Thoracic aorta (tissue), 2 donors: ENCODE results near the gene TRIM44. TPM values are rescaled to one million over a fixed set of nuclear protein-coding genes. Genes with fewer than 3 reads are reported as not detected.

Experiments used
- ATAC-seq: fragments of 150-250 bp; one replicate; pipeline ENCODE4 v1.8.0; 2017; ENCODE audit warnings: low read depth; ENCODE audit not compliant: insufficient number of reproducible peaks, low FRiP score
- DNase-seq: peaks from one replicate; pipeline ENCODE4 v3.0.0-alpha.2; 2020; ENCODE audit warnings: low spot score
- H3K27ac ChIP-seq, 2 donors: fragments of 200-600 bp; sonication (generic); 1 replicate in 1 of 2; 2 replicates in 1 of 2; pipeline ENCODE4 v1.5.1; 2016; ENCODE audit warnings: mild to moderate bottlenecking in 2 of 2, moderate library complexity in 2 of 2
- H3K27me3 ChIP-seq: fragments of 200-600 bp; sonication (generic); replicated peaks from 2 replicates; pipeline ENCODE4 v1.6.0; 2016; ENCODE audit warnings: mild to moderate bottlenecking; ENCODE audit not compliant: insufficient read depth
- H3K36me3 ChIP-seq: fragments of 200-600 bp; sonication (generic); one replicate; pipeline ENCODE4 v1.5.1; 2016
- H3K4me1 ChIP-seq, 2 donors: fragments of 200-600 bp; sonication (generic); 1 replicate in 1 of 2; 2 replicates in 1 of 2; pipeline versions ENCODE4 v1.5.1 to v1.6.0; 2016; ENCODE audit warnings: low read depth in 2 of 2, mild to moderate bottlenecking in 1 of 2; ENCODE audit not compliant: control insufficient read depth in 1 of 2
- H3K4me3 ChIP-seq: fragments of 200-600 bp; sonication (generic); 2 replicates; pipeline ENCODE4 v1.5.1; 2016; ENCODE audit warnings: mild to moderate bottlenecking
- H3K9me3 ChIP-seq: fragments of 200-600 bp; sonication (generic); 2 replicates; pipeline ENCODE4 v1.5.1; 2016
- total RNA-seq, 2 donors: library from RNA; depleted of rRNA; stranded (reverse); fragments of >200 nt; gene quantifications; one replicate each; pipeline versions ENCODE4 v1.1.0 to v1.2.3, GENCODE V29; 2016
- TF ChIP-seq, protein P1 (sequence below): fragments of 200-600 bp; sonication (generic); IDR thresholded peaks from one replicate; pipeline ENCODE4 v1.5.1; 2019; ENCODE audit warnings: antibody characterized with exemption

Gene TRIM44
- total RNA-seq, 2 donors from 2014 or later = 26.0 to 26.8 TPM

DNA sequence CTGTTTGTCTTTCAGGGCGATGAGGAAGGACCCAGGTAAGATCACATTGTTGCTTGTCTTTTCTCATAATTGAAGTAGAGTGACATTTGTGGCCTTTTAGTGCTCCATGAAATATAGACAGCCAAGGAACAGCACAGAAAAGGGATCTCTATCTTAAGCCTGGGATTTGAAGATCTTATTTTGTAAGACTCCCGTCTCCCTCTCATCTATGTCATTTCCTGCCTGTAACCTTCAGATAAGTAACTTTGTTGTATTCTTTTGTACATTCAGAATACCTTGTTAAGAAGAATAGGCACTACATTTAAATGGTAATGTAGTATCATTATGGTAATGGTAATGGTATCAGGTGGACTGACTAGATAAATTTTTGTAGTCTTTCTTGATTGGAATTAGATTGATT lies 72.8 kb downstream of the TRIM44 start:
- H3K4me3 ChIP-seq = no peak overlapping the region
- no peak for ATAC-seq
- no peak overlapping the region for H3K27ac ChIP-seq
- no peaks in the 10 kb centered on the region for H3K4me1 ChIP-seq
- TF ChIP-seq, protein P1, sequence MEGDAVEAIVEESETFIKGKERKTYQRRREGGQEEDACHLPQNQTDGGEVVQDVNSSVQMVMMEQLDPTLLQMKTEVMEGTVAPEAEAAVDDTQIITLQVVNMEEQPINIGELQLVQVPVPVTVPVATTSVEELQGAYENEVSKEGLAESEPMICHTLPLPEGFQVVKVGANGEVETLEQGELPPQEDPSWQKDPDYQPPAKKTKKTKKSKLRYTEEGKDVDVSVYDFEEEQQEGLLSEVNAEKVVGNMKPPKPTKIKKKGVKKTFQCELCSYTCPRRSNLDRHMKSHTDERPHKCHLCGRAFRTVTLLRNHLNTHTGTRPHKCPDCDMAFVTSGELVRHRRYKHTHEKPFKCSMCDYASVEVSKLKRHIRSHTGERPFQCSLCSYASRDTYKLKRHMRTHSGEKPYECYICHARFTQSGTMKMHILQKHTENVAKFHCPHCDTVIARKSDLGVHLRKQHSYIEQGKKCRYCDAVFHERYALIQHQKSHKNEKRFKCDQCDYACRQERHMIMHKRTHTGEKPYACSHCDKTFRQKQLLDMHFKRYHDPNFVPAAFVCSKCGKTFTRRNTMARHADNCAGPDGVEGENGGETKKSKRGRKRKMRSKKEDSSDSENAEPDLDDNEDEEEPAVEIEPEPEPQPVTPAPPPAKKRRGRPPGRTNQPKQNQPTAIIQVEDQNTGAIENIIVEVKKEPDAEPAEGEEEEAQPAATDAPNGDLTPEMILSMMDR = no peak
- no peaks in the 10 kb centered on the region for H3K27me3 ChIP-seq
- DNase-seq = no peak
- peaks cover 5% of the 10 kb centered on the region for H3K9me3 ChIP-seq
- no peaks in the 10 kb centered on the region for H3K36me3 ChIP-seq

DNA sequence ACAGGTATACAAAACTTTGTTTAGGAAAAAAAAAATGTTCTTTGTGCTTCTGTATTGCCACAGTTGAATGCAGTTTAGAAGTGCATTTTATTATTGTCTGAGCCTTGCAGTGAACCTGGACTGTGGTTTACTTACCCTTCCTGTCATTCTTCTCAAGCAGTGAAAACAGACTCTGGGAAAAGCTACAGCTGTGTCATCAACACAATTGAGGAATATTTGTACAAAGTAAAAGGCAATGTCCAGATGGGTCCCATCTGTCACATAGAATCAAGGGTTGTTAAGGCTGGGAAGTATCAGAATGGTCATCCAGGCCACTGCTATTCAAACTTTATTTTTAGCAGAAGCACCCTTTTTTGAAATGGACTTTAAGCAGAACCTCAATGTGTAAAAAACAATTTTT lies 73.3 kb downstream of the TRIM44 start:
- Histone ChIP-seq H3K9me3 (peaks cover 2% of the 10 kb centered on the region), H3K36me3 (no peaks in the 10 kb centered on the region), H3K4me3 (no peak overlapping the region), H3K4me1 (no peaks in the 10 kb centered on the region), H3K27ac (no peak overlapping the region), H3K27me3 (no peaks in the 10 kb centered on the region)
- no peak for DNase-seq
- TF ChIP-seq, protein P1 = no peak
- no peak for ATAC-seq

DNA sequence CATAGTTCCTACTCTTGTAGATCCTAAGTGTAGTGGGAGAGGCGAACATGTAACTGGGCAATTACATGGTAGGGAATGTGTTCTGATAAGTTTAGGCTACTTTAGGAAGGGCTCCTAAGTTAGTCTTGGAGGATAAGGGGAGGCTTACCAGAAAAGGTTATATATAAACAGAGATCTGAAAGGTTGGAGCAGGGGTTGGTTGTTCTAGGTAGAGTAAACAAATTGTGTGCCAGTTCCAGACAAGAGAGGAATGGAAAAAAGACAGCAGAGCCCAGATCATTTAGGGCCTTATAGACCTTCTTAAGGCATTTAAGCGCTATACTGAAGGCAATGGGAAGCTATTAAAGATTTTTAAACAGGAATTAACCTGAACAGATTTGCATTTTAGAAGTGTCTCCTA lies 74.4 kb downstream of the TRIM44 start:
- H3K9me3 ChIP-seq = no peaks in the 10 kb centered on the region
- ATAC-seq = no peak
- no peaks in the 10 kb centered on the region for H3K36me3 ChIP-seq
- H3K4me3 ChIP-seq = no peak overlapping the region
- DNase-seq = no peak
- no peak overlapping the region for H3K27ac ChIP-seq
- no peaks in the 10 kb centered on the region for H3K4me1 ChIP-seq
- no peaks in the 10 kb centered on the region for H3K27me3 ChIP-seq
- TF ChIP-seq, protein P1 = no peak

DNA sequence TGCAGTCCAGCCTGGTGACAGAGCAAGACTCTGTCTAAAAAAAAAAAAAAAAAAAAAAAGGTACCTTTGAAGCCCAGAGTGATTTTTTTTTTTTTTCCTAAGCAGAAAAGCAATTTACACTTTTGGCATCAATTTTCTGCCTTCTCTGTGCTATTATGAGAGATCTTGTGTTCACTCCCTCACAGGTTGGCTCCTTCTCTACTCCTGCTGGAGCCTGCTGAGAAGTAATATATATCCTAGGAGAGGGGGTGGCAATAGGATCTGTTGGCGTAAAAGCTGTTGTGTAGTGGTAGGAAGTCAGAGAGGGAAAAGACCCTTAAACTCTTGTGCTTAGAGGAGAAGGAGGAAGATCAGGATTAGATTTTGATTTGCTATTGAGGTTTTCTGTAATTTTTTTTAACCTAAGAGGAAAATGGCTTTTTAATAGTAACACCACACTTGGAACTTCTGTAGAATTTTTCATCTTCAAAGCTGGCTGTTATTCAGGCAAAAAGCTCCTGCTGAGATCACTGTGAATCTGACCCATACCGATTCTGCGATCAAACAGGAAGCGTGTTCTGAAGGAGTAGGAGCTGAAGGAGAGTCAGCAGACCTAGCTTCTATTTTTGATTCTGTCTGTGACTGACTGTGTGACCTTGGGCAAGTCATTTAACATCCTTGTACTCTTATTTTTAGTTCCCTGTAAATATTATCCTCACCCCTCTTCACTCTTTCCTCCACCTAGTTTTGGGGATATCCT lies 77.7 kb downstream of the TRIM44 start:
- Histone ChIP-seq H3K4me1 (no peaks in the 10 kb centered on the region), H3K4me3 (no peak overlapping the region), H3K9me3 (no peaks in the 10 kb centered on the region), H3K27ac (no peak overlapping the region), H3K27me3 (no peaks in the 10 kb centered on the region), H3K36me3 (no peaks in the 10 kb centered on the region)
- ATAC-seq (no peak), DNase-seq (no peak)
- TF ChIP-seq, protein P1 = no peak

DNA sequence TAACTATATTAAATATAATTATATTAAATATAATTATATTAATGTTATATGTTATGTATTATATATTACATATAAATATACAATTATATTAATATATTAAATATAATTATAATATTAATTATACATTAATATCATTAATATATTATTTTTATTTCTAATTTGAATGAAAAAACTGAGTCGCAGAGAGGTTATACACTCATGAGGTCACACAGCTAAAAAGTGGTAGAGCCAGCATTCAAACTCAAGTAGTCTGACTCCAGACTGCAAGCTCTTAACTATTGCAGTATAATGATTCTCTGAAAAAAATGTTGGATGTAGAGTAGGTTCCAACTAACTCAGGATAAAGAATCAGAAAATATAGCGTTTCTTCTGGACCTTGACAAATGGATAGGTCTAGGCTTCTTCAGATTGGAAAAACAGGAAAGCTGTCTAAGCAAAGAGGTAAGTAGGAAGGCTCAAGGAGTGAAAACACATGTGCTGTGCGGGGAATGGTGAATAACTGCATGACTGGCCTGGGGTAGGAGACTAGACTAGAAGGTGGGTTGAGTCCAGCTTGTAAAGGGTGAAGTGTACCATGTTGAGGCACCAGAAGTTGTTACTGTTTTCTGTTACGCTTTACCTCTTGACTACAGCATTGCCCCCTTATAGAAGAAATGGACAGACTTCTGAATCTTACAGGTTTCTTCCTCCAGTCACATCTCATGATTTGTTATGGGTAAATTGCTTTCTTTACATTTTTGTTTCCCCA lies 80.3 kb downstream of the TRIM44 start:
- ATAC-seq (no peak), DNase-seq (no peak)
- Histone ChIP-seq H3K9me3 (no peaks in the 10 kb centered on the region), H3K36me3 (no peaks in the 10 kb centered on the region), H3K27me3 (no peaks in the 10 kb centered on the region), H3K27ac (no peak overlapping the region), H3K4me1 (no peaks in the 10 kb centered on the region), H3K4me3 (no peak overlapping the region)
- TF ChIP-seq, protein P1 = no peak
